ENCODE data around the gene MAP7. TPM values are rescaled to one million over a fixed set of nuclear protein-coding genes. Genes with fewer than 3 reads are reported as not detected.

The MAP7 gene
- total RNA-seq, 2 experiments from 2014 or later, result 0.78 to 1.0 TPM

GRCh38 chr6:136338486-136338885 lies 211.7 kb downstream of the MAP7 start:
- Mint-ChIP-seq H3K9me3 (no peaks in the 10 kb centered on the region), H3K4me3 (no peak overlapping the region), H3K36me3 (no peaks in the 10 kb centered on the region), H3K27ac (no peak overlapping the region), H3K4me1 (no peaks in the 10 kb centered on the region), H3K27me3 (no peaks in the 10 kb centered on the region)
- DNase-seq, result no peak

GRCh38 chr6:136337606-136338005 lies 212.6 kb downstream of the MAP7 start:
- Mint-ChIP-seq H3K27me3 (no peaks in the 10 kb centered on the region), H3K27ac (no peak overlapping the region), H3K9me3 (no peaks in the 10 kb centered on the region), H3K4me1 (no peaks in the 10 kb centered on the region), H3K4me3 (no peak overlapping the region), H3K36me3 (no peaks in the 10 kb centered on the region)
- DNase-seq, result no peak

- Mint-ChIP-seq H3K36me3 (no peaks in the 10 kb centered on the region), H3K4me1 (no peaks in the 10 kb centered on the region), H3K27ac (no peak overlapping the region), H3K4me3 (no peak overlapping the region), H3K9me3 (no peaks in the 10 kb centered on the region), H3K27me3 (no peaks in the 10 kb centered on the region)
- DNase-seq, result no peak
Observed at GRCh38 chr6:136337121-136337520, 213.1 kb downstream of the MAP7 start.

- Mint-ChIP-seq H3K4me1 (no peaks in the 10 kb centered on the region), H3K4me3 (no peak overlapping the region), H3K27me3 (no peaks in the 10 kb centered on the region), H3K27ac (no peak overlapping the region), H3K9me3 (no peaks in the 10 kb centered on the region), H3K36me3 (no peaks in the 10 kb centered on the region)
- no peak for DNase-seq
Observed at GRCh38 chr6:136335736-136336363, 214.4 kb downstream of the MAP7 start.

- Mint-ChIP-seq H3K27ac (no peak overlapping the region), H3K27me3 (no peaks in the 10 kb centered on the region), H3K36me3 (no peaks in the 10 kb centered on the region), H3K4me1 (no peaks in the 10 kb centered on the region), H3K4me3 (no peak overlapping the region), H3K9me3 (no peaks in the 10 kb centered on the region)
- peak; percentile 11 for DNase-seq
Observed at GRCh38 chr6:136334853-136335252, 215.4 kb downstream of the MAP7 start.

GRCh38 chr6:136334465-136334846 lies 215.8 kb downstream of the MAP7 start:
- Mint-ChIP-seq H3K36me3 (no peaks in the 10 kb centered on the region), H3K27ac (no peak overlapping the region), H3K9me3 (no peaks in the 10 kb centered on the region), H3K4me1 (no peaks in the 10 kb centered on the region), H3K4me3 (no peak overlapping the region), H3K27me3 (no peaks in the 10 kb centered on the region)
- no peak for DNase-seq

- Mint-ChIP-seq H3K9me3 (no peaks in the 10 kb centered on the region), H3K4me1 (no peaks in the 10 kb centered on the region), H3K4me3 (no peak overlapping the region), H3K27me3 (no peaks in the 10 kb centered on the region), H3K27ac (no peak overlapping the region), H3K36me3 (no peaks in the 10 kb centered on the region)
- no peak for DNase-seq
Observed at GRCh38 chr6:136333824-136334464, 216.3 kb downstream of the MAP7 start.

GRCh38 chr6:136331461-136331860 lies 218.8 kb downstream of the MAP7 start:
- no peak overlapping the region for H3K4me3 Mint-ChIP-seq
- DNase-seq, result no peak
- no peak overlapping the region for H3K27ac Mint-ChIP-seq
- no peaks in the 10 kb centered on the region for H3K36me3 Mint-ChIP-seq
- no peaks in the 10 kb centered on the region for H3K27me3 Mint-ChIP-seq
- no peaks in the 10 kb centered on the region for H3K4me1 Mint-ChIP-seq
- no peaks in the 10 kb centered on the region for H3K9me3 Mint-ChIP-seq

- Mint-ChIP-seq H3K4me3 (no peak overlapping the region), H3K27ac (no peak overlapping the region), H3K27me3 (no peaks in the 10 kb centered on the region), H3K4me1 (no peaks in the 10 kb centered on the region), H3K36me3 (no peaks in the 10 kb centered on the region), H3K9me3 (no peaks in the 10 kb centered on the region)
- DNase-seq, result no peak
Observed at GRCh38 chr6:136330634-136331033, 219.6 kb downstream of the MAP7 start.

- H3K27me3 Mint-ChIP-seq, result no peaks in the 10 kb centered on the region
- H3K4me3 Mint-ChIP-seq, result no peak overlapping the region
- H3K4me1 Mint-ChIP-seq, result no peaks in the 10 kb centered on the region
- H3K9me3 Mint-ChIP-seq, result no peaks in the 10 kb centered on the region
- no peak for DNase-seq
- H3K36me3 Mint-ChIP-seq, result no peaks in the 10 kb centered on the region
- H3K27ac Mint-ChIP-seq, result no peak overlapping the region
Observed at GRCh38 chr6:136326038-136326553, 224.1 kb downstream of the MAP7 start.

- no peak for DNase-seq
- Mint-ChIP-seq H3K4me3 (no peak overlapping the region), H3K36me3 (no peaks in the 10 kb centered on the region), H3K27ac (no peak overlapping the region), H3K27me3 (no peaks in the 10 kb centered on the region), H3K9me3 (no peaks in the 10 kb centered on the region), H3K4me1 (no peaks in the 10 kb centered on the region)
Observed at GRCh38 chr6:136324686-136325380, 225.4 kb downstream of the MAP7 start.

- Mint-ChIP-seq H3K27me3 (no peaks in the 10 kb centered on the region), H3K9me3 (no peaks in the 10 kb centered on the region), H3K36me3 (no peaks in the 10 kb centered on the region), H3K4me3 (no peak overlapping the region), H3K4me1 (no peaks in the 10 kb centered on the region), H3K27ac (no peak overlapping the region)
- no peak for DNase-seq
Observed at GRCh38 chr6:136323431-136324112, 226.7 kb downstream of the MAP7 start.

GRCh38 chr6:136319732-136320131 lies 230.5 kb downstream of the MAP7 start:
- no peak overlapping the region for H3K4me3 Mint-ChIP-seq
- no peaks in the 10 kb centered on the region for H3K4me1 Mint-ChIP-seq
- no peaks in the 10 kb centered on the region for H3K36me3 Mint-ChIP-seq
- no peaks in the 10 kb centered on the region for H3K9me3 Mint-ChIP-seq
- DNase-seq, result no peak
- H3K27ac Mint-ChIP-seq, result no peak overlapping the region
- no peaks in the 10 kb centered on the region for H3K27me3 Mint-ChIP-seq

- no peaks in the 10 kb centered on the region for H3K4me1 Mint-ChIP-seq
- H3K27ac Mint-ChIP-seq, result no peak overlapping the region
- H3K36me3 Mint-ChIP-seq, result no peaks in the 10 kb centered on the region
- H3K9me3 Mint-ChIP-seq, result no peaks in the 10 kb centered on the region
- no peaks in the 10 kb centered on the region for H3K27me3 Mint-ChIP-seq
- no peak for DNase-seq
- no peak overlapping the region for H3K4me3 Mint-ChIP-seq
Observed at GRCh38 chr6:136318676-136319075, 231.5 kb downstream of the MAP7 start.

- H3K4me3 Mint-ChIP-seq, result no peak overlapping the region
- DNase-seq, result no peak
- no peak overlapping the region for H3K27ac Mint-ChIP-seq
- H3K4me1 Mint-ChIP-seq, result no peaks in the 10 kb centered on the region
- no peaks in the 10 kb centered on the region for H3K9me3 Mint-ChIP-seq
- no peaks in the 10 kb centered on the region for H3K27me3 Mint-ChIP-seq
- no peaks in the 10 kb centered on the region for H3K36me3 Mint-ChIP-seq
Observed at GRCh38 chr6:136317971-136318370, 232.3 kb downstream of the MAP7 start.
